SK-N-DZ (cell line): ENCODE results near the gene SAC3D1.
A peak's percentile ranks its signal among the peaks of the same experiment; 100 is the strongest.
"Not testable (repeated sequence)": the region's sequence is repeated elsewhere in the genome, so short reads cannot be mapped to it uniquely, and the experiment has no call there.

ENCODE experiments used
- DNase-seq: peaks from one replicate; pipeline ENCODE4 v3.0.0-alpha.2; 2015; ENCODE audit warnings: low spot score

SAC3D1 gene

GRCh38 chr11:65023502-65023901, 17.5 kb upstream of the SAC3D1 start:
- not testable (repeated sequence) for DNase-seq

DNA sequence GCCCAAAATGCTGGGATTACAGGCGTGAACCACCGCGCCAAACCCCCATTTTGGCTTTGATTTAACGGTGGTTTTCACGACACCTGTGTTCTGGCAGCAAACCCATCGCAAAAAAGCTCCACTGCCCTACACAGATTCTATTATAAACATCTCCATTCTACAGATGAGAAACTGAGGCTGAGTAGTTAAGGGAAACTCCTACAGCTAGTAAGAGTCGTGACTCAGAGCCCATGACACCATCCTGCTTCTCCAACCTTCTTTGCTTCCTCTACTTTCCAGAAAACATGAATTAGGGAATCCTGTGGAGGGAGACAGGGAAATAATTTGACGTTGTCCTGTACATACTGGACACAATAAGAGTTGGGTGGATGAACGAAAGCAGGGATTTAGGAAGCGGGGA, 14.2 kb upstream of the SAC3D1 start:
- DNase-seq = no peak

GRCh38 chr11:65027213-65028067, 13.6 kb upstream of the SAC3D1 start, which contains the start of gene SNX15:
SNX15 (plus strand) TSS chr11:65027439; CDS start chr11:65027538, 99 bp downstream.
- DNase-seq = peak; percentile 97

DNA sequence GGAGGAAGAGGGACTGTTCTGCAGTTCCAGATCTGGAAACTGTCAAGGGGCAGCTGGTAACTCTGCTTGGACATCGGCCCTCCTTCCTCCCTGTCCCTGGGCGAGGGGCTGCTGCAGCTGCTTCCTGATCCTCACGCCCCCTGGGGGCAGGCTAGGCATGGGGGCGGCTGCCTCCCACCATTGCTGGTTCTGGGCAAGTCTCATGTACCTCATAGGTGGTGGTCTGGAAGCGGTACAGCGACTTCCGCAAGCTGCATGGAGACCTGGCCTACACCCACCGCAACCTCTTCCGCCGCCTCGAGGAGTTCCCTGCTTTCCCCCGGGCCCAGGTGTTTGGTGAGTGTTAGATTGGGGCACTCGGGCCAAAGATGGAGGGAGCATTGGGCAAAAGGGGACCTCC, 8.8 kb upstream of the SAC3D1 start:
- DNase-seq = peak; percentile 58

DNA sequence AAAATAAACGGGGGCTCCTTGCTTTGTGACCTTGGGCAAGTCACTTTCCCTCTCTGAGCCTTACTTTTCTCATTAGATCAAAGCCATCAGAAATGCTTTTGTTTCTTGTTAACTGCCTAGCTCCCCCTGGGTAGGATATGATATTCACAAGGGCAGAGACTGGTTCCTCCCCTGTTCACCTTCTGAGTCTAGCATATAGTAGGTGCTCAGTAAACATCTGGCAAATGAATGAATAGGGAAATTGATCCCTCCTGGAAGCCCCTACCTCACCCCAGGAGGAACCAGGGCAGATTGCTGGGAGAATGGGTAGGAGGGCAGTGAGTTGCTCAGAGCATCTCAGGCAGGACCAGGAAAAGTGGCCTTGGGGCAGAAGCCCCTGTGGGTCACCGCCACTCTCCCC, 6.6 kb upstream of the SAC3D1 start:
- DNase-seq = no peak

DNA sequence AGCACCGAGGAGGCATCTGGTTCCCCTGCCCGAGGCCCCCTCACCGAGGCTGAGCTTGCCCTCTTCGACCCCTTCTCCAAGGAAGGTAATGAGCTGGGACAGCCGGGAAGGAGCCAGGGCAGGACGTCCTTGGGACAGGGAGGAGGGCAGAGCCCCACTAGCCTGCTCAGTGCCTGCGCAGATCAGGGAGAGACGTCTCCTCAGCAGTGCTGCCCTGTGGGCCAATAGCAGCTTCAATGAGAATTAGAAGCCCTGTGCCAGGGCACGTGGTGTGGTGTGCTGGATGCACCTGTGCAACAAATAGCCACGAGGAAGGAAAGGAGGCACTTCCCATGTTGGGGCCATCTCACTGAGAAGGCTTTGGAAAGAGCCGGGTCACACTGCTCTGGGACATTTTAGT, 5.4 kb upstream of the SAC3D1 start:
- no peak for DNase-seq

- DNase-seq = no peak
Observed at GRCh38 chr11:65036931-65037330, 4.1 kb upstream of the SAC3D1 start.

GRCh38 chr11:65040520-65040846, 527 bp upstream of the SAC3D1 start:
- DNase-seq = no peak

- no peak for DNase-seq
Observed at GRCh38 chr11:65042891-65043290, 1.9 kb downstream of the SAC3D1 start.

GRCh38 chr11:65043881-65044501, 3.0 kb downstream of the SAC3D1 start:
- no peak for DNase-seq

DNA sequence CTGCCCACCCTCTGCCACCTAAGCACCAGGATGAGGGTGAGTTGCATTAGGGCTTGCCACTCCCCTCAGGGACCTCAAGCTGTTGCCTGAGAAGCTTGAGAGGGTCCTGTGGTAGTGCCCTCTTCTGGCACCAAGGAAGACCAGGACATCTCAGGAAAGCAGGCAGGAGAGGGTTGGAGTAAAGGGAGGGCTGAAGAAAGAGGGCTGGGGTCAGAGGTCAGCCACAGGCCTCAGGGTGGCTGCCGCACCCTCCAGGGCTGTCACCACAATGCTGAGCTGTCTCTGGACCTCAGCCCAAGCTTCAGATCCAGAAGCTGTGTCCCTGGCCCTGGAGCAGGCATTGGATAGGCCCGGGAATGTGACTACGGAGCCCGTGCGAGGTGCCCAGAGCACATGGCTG, 4.1 kb downstream of the SAC3D1 start:
- DNase-seq = no peak

GRCh38 chr11:65045728-65046127, 4.7 kb downstream of the SAC3D1 start:
- no peak for DNase-seq

DNA sequence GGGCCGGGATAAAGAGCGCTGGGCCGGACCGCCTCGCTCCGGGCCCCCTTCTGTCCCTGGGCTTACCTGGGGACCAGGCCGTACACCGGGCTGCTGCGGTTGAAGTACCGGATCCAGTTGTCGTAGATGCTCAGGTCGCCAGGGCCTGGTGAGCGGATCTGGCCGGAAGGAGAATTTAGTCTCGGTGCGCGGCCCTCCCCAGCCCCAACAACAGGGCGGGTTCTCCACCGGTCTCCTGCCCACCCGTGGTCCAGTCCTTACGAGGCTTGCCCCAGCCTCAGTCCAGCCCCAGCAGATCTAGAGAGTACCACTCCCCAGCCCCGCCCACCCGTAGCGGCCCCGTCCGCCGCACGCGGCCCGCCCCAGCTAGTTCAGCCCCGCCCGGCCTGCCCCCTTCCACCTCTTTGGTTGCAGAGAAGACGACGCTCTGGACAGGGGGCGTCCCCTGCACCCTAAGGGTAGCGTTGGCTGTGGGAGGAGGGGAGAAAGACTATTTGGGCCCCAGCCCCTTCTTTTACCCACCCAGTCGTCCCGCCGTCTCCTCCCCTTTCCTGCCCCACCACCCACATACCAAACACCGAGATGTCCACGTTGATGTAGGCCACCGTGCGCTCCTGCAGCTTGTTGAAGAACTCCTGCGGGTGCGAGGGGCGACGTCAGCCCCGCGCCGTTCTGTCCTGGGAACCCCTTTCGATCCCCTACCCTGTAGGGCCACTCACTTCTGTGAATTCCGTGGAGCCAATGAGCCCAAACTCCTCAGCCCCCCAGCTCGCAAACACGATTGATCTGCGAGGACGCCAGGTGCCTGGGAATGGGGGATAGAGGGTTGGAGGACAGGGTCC, 6.8 kb downstream of the SAC3D1 start:
- DNase-seq = no peak

DNA sequence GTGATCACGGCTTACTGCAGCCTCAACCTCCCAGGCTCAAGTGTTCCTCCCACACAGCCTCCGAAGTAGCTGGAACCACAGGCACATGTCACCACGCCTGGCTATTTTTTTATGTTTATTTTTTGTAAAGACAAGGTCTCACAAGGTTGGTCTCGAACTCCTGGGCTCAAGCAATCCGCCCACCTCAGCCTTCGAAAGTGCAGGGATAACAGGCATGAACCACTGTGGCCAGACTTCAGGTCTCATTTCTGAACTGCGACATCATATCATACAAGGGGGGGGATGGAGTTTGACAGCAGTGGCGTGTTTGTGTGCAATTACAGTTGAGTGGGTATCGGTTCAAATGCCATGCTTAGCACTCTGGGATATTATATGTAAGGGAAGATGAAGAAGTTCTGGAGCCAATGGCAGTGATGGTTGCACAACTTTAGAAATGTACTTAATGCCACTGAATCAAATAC, 10.4 kb downstream of the SAC3D1 start:
- DNase-seq = no peak

DNA sequence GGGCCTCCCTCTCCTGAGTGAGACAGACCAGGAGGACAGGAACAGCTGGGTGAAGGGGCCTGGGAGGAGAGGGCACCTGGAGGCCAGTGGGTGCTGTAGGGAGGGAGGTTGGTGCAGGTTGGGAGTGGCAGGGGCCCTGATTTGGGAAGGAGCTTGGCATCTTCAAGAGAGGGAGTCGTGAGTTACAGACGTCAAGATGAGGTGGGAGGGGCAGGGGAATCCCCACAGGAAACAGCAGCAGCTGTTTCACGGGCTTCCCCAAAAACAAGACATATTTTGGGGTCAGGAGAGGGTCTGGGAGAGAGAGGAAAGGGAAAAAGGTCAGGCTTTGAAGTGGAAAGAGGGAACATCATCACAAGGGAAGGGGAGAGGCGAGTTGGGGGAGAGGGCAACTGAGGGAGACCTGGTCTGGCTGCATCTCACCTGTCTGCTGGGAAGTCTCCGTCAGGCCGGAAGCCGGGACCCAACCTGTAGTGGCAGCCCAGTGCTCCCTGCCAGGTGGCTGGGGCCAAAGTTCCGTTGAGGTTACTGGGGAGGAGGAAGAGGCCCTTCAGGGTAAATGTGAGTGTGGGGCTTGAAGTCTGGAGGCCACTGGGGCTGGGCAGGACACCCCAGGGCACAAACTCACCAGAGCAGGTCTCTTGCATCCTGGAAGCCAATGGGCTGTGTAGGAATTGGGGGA, 13.0 kb downstream of the SAC3D1 start:
- no peak for DNase-seq

DNA sequence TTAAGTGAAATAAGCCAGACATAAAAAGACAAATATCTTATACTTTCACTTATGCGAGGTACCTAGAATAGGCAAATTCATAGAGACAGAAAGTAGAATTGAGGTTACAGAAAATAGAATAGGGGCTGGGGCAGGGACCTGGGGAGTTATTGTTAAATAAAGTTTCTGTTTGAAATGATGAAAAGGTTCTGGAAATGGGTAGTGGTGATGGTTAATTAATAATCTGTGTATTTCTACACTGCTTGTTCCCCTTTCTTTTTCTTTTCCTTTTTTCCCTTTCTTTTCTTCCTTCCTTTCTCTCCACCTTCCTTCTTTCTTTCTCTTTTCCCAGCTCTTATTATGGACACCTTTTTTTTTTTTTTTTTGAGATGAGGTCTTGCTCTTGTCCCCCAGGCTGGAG, 14.5 kb downstream of the SAC3D1 start:
- no peak for DNase-seq

DNA sequence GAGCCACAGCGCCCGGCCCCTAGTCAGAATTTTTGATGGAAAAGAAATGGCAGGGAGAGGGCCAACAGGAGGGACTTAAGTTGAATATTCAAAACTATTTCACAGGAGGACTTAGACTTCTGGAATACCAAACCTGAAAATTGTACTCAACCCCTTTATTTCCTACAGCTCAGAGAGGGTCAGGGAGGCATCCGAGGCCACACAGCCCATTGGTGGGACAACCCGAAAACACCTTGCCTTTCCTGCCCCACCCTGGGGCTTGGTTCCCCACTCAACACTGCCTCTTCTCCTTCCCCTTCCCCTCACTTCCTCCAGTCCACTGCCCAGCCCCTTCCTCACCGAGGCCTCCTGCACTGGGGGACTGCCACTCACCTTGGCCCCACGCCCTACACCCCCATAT, 16.0 kb downstream of the SAC3D1 start:
- no peak for DNase-seq

- no peak for DNase-seq
Observed at GRCh38 chr11:65057526-65057925, 16.5 kb downstream of the SAC3D1 start.

GRCh38 chr11:65058012-65058411, 17.0 kb downstream of the SAC3D1 start:
- DNase-seq = no peak

DNA sequence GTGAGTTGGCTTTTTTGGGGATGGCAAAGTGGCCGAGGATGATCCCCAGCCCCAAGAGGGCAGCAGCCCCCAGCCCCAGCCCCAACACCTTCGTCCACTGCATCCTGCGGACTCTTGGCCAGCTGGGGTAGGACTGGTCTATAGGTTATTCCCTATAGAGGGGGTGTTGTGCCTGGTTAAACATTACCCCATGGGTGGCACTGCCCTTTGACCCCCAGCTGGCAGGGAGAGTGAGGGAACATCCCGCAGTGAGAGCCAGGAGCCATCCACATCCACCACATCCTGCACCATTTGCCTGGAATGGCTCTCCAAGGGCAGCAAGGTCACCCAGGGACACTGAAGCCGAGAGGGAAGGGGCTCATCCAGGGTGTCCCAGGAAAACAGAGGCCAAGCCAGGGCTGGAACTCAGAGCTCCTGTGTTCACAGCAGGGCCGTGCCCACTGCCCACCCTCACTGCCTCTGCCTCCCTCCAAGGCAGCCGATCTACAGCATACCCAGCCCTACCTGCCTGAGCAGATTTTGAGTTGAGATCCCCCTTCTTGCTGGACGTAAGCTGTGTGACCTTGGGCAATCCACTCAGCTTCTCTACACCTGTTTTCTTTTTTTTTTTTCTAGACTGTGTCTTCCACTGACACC, 17.5 kb downstream of the SAC3D1 start, which contains the start of gene NAALADL1:
TSS of gene NAALADL1 (minus strand) at position 135 of the 636 bp plus-strand sequence. CDS start at position 103, 32 bp downstream.
- no peak for DNase-seq

- no peak for DNase-seq
Observed at GRCh38 chr11:65059523-65059922, 18.5 kb downstream of the SAC3D1 start.
